HG03565 (cell line): ENCODE results near the gene OSGEPL1.
"Not testable (repeated sequence)": the region's sequence is repeated elsewhere in the genome, so short reads cannot be mapped to it uniquely, and the experiment has no call there.

Experiments
- ATAC-seq: cut with Tn5 transposase; IDR thresholded peaks from one replicate; pipeline ENCODE4 v1.9.1; 2021; ENCODE audit warnings: mild to moderate bottlenecking, moderate library complexity; ENCODE audit not compliant: unreplicated experiment

The OSGEPL1 gene, protein sequence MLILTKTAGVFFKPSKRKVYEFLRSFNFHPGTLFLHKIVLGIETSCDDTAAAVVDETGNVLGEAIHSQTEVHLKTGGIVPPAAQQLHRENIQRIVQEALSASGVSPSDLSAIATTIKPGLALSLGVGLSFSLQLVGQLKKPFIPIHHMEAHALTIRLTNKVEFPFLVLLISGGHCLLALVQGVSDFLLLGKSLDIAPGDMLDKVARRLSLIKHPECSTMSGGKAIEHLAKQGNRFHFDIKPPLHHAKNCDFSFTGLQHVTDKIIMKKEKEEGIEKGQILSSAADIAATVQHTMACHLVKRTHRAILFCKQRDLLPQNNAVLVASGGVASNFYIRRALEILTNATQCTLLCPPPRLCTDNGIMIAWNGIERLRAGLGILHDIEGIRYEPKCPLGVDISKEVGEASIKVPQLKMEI

GRCh38 chr2:189762551-189763298, at the start of gene OSGEPL1:
OSGEPL1 (minus strand) TSS chr2:189762792; CDS start chr2:189761640, 1,152 bp downstream.
- ATAC-seq, result peak; percentile 96

- ATAC-seq, result no peak
Observed at GRCh38 chr2:189803431-189803830, 40.8 kb upstream of the OSGEPL1 start.

DNA sequence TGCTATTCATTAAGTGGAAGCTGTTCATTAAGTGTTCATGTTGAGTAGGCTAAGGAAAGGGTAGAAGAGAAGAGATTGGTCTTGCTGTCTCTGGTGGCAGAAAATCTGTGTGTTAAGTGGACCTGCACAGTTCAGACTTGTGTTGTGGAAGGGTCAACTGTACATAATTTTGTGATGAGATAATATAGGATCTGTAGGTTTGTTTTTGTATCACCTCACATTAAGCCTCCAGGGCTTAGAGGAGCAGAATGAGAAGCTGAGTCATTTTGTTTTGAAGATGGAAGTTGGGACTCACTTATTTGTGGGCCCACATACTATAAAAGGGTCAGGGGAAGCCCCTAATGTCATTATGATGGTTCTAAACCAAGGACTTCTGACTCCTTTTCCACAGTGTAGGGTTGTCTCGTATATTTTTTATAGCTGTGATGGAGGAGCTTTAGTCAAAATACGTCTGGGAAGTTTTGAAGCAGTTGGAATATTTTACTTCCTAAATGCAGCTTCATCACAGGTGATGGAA, 39.9 kb upstream of the OSGEPL1 start:
- ATAC-seq, result no peak

- ATAC-seq, result no peak
Observed at GRCh38 chr2:189799531-189799930, 36.9 kb upstream of the OSGEPL1 start.

DNA sequence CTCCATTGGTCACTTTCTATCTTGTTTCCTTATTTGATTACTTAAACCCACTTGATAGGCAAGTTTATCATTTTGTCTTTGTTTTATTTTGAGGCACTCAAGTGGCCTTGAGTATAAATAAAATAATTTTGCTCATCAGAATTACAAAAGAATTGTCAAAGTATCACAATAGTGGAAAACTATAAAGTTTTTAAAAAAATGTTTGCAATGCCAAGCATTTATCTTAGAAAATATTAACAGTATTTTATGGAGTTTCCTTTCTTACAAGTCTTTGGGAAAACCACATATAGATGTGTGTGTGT, 36.4 kb upstream of the OSGEPL1 start:
- ATAC-seq, result no peak

- peak; percentile 69 for ATAC-seq
Observed at GRCh38 chr2:189798312-189799029, 35.9 kb upstream of the OSGEPL1 start.

GRCh38 chr2:189797902-189798301, 35.3 kb upstream of the OSGEPL1 start:
- ATAC-seq, result no peak

- no peak for ATAC-seq
Observed at GRCh38 chr2:189794310-189794709, 31.7 kb upstream of the OSGEPL1 start.

DNA sequence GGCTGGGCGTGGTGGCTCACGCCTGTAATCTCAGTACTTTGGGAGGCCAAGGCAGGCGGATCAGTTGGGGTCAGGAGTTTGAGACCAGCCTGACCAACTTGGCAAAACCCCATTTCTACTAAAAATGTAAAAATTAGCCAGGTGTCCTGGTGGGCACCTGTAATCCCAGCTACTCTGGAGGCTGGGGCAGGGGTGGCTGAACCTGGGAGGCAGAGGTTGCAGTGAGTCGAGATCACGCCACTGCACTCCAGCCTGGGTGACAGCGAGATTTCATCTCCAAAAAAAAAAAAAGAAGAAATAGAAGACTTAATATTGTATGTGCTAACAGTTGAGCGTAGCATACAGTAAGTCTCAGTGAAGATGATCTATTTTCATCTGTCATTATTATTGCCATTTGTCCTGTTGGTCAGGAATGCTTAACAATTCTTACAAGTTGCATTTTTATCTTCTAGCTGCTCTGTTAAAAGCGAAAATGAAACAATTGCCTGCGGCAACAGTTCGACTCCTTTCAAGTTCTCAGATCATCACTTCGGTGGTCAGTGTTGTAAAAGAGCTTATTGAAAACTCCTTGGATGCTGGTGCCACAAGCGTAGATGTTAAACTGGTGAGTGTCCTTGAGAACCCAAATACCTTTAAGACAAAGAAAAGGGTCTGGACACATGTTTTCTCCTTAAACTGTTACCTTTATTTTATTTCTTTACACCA, 28.9 kb upstream of the OSGEPL1 start:
- ATAC-seq, result no peak

DNA sequence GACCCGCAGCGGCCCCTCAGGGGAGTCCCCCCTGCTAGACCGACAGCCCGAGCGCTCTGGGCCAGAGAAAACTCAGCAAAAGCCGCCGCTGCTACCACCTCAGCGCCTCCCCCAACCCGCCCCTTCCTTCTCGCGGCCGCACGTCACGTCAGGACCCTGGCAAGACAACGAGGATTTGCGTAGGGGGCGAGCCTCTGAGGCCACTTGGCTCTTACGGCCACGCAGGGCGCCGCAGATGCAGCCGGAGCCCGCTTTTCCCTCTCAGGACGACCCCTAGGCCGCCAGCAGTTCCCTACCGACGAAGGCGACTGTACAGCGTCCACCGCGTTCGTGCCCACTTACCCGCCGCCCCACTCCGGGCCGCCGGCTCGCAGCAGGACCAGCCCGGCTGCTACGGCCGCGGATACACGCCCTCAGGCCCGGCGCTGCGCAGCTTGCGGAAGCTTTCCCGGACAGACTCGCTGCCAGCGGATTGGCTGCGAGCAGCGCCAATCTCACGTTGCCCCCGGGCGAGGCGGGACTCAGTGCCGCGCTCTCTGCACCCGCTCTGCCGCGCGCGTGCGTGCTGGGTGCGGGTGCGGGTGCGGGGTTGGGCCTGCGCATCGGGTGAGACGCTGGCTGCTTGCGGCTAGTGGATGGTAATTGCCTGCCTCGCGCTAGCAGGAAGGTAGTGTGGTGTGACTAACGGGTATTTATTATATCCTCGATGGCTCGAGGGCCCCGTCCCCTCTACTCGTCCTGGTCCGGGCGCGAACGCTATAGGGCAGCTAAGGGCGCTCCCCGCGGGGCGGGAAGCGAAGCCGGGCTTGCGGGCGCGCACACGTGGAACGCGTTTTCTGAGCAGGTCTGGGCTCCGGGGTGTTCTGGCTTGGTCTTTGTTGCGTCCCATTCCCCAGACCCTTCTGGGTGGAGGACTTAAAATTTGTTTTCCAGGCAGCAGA, 21.6 kb upstream of the OSGEPL1 start, which contains the start of the genes ORMDL1 and PMS1:
Gene ORMDL1, minus strand, starts transcription at position 413 of the 941 bp plus-strand sequence. CDS start 1,744 bp downstream, outside the sequence.
Gene PMS1, plus strand, starts transcription at position 524 of the 941 bp plus-strand sequence. CDS start 7,360 bp downstream, outside the sequence.
- ATAC-seq, result peak; percentile 93

- peak; percentile 11 for ATAC-seq
Observed at GRCh38 chr2:189783451-189783926, 20.9 kb upstream of the OSGEPL1 start.

GRCh38 chr2:189782221-189782671, 19.7 kb upstream of the OSGEPL1 start:
- ATAC-seq, result no peak

DNA sequence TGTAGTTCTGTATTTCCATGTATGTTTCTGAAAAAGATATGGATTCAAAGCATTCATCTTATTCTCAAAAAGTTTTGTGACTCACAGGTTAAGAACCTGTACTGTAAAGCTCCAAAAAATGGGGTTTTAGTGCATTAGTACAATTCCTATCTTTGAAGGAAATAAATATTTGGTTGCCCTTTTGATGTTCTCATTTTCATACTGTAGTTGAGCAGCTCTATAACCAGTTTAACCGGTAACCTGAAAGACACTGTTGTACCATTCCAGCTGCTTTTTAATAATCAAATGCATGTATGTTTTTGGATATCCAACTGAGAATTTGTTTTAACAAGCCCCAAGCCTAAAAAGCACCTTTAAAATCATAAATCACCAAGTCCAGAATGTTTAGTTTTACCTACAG, 9.6 kb upstream of the OSGEPL1 start:
- ATAC-seq, result no peak

DNA sequence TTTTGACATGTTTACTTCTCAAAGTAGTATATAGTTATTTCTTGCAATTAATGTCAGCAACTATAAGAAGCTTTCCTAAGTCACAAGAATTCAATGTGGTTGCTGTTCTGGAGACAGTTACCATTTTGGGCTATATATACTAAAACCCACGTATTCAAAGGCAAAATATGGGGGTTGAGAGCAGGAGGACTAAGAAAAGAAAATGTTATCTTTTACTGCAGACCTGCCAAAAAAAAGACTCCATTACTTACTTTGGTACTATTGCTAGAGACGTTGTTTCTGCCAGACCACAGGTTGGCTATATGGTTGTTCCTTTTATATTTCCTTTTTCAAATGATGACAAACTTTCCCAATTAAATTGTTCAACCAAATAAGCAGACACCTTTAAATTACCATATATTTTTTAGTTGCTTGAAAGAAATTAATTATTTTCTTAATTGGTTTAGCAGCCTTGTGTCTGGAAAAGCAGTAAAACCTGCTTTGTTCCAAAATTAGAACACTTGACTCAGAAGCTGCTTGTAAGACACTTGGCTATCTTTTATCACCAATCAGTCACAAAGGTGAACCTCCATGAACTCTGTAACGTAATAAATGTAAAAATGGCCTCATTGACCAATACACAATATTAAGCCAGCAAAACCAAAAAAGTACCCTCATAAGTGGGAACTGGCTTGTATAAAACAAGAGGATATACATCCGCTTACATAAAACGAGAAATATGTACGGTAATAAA, 8.2 kb upstream of the OSGEPL1 start:
- ATAC-seq, result no peak

DNA sequence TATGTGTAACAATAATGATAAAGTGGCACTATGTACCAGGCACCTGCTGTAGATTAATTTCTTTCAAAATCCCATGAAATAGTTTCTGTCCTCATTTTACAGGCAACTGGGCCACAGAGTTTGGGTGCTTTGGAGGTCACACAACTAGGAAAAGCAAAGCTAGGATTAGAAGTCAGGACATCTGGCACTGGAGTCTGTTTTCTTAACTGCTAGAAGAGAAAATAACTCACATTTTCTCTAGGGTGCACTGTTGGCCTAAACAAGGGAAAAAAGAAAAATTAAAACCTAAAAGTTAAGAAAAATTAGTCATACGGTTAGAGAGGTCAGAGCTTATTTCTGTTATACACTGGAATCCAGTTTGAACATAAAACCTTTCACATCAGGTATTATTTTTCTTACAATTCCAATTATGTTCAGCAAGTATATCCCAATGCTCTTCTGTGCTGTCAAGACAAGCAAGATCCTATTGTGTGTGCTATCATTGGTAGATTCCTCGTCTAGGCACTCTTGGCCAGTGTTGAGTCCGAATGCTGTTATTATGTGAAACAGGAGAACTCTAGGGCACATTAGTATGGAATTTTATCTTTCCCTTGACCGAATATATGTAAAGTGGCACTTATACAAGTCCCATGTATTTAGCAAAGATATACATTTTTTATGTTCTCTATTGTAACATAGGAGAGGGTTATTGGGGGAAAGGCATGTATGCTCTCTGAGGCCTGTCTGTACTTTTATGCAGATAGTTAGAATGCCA, 1.5 kb upstream of the OSGEPL1 start:
- ATAC-seq, result no peak

DNA sequence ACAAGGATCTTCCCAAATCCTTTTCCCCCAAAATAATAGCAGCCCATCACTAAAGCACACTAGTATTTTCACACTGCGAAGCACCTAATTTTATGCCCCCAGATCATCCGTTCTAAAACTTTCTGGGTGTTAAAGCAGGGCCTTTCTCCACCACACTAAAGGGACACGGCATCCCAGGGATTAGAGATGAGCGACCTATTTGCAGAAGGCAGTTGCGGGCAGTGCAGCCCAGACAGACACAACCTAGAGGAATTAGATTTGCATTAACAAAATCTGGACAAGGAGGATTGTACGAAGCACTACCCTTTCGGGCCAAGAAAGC, 402 bp downstream of the OSGEPL1 start:
- ATAC-seq, result no peak

- ATAC-seq, result not testable (repeated sequence)
Observed at GRCh38 chr2:189760154-189760553, 2.4 kb downstream of the OSGEPL1 start.
